Upper lobe of left lung (tissue), 6 donors: Measurements from ENCODE around the gene ANO2. TPM values are rescaled to one million over a fixed set of nuclear protein-coding genes. Genes with fewer than 3 reads are reported as not detected.
"Not testable (repeated sequence)": the region's sequence is repeated elsewhere in the genome, so short reads cannot be mapped to it uniquely, and the experiment has no call there.

Experiments used
- ATAC-seq, 2 donors: fragments of 200-7000 bp; cut with Tn5 transposase; one replicate each; pipeline ENCODE4 v1.9.1; 2022; ENCODE audit warnings: mild to moderate bottlenecking in 2 of 2, moderate library complexity in 2 of 2; ENCODE audit not compliant: low FRiP score in 2 of 2
- DNase-seq, 2 donors: peaks; one replicate each; pipeline ENCODE4 v3.0.0-alpha.2; 2019 to 2020
- H3K27ac ChIP-seq, 4 donors: fragments of 200-600 bp; sonication (generic); one replicate each; pipeline ENCODE4 v1.5.1; 2016 to 2019
- H3K27me3 ChIP-seq, 4 donors: fragments of 200-600 bp; sonication (generic); one replicate each; pipeline ENCODE4 v1.5.1; 2017 to 2019
- H3K36me3 ChIP-seq, 4 donors: fragments of 200-600 bp; sonication (generic); one replicate each; pipeline ENCODE4 v1.5.1; 2016 to 2019
- H3K4me1 ChIP-seq, 4 donors: fragments of 200-600 bp; sonication (generic); one replicate each; pipeline ENCODE4 v1.5.1; 2018 to 2019
- H3K4me3 ChIP-seq, 4 donors: fragments of 200-600 bp; sonication (generic); one replicate each; pipeline ENCODE4 v1.5.1; 2017 to 2019; ENCODE audit warnings: mild to moderate bottlenecking in 2 of 4, moderate library complexity in 1 of 4
- H3K9me3 ChIP-seq, 4 donors: fragments of 200-600 bp; sonication (generic); one replicate each; pipeline ENCODE4 v1.5.1; 2018 to 2019
- CTCF ChIP-seq, 6 experiments: fragments of 450-650 bp in 4 of 6; fragments of 200-600 bp in 2 of 6; sonication (generic) in 2 of 6; IDR thresholded peaks; one replicate each; pipeline ENCODE4 v1.5.1; 2016 to 2019; ENCODE audit warnings: antibody characterized with exemption in 6 of 6
- EP300 ChIP-seq, 4 donors: sonication (generic); formaldehyde crosslinking; IDR thresholded peaks; one replicate each; pipeline ENCODE4 v1.5.1; 2017; ENCODE audit warnings: antibody characterized with exemption in 4 of 4, control low read depth in 2 of 4
- POLR2A ChIP-seq, 4 donors: fragments of 450-650 bp; IDR thresholded peaks; one replicate each; pipeline ENCODE4 v1.5.1; 2016 to 2017; ENCODE audit warnings: antibody characterized with exemption in 4 of 4, mild to moderate bottlenecking in 2 of 4
- POLR2AphosphoS5 ChIP-seq, 2 donors: sonication (generic); formaldehyde crosslinking; IDR thresholded peaks; one replicate each; pipeline ENCODE4 v1.5.1; 2017; ENCODE audit warnings: antibody characterized with exemption in 2 of 2
- WGBS, 2 donors: methylation state at CpG; one replicate each; pipeline ENCODE4 v1.1.5; 2017 to 2018; 5-methylcytosine and 5-hydroxymethylcytosine counted together
- total RNA-seq, 6 donors: library from RNA; depleted of rRNA in 4 of 6; stranded (reverse); fragments of >200 nt in 4 of 6; gene quantifications; one replicate each; pipeline versions ENCODE4 v1.1.0 to v1.2.1, GENCODE V29; 2016 to 2021
- donor health status: DM: no; HTN: no; CAD: no; lungs with moderate emphysema.
- donor health status: DM: no; HTN: yes; CAD: no; lungs with severe emphysema.

Gene ANO2
- total RNA-seq, 6 donors from 2014 or later, result 4.4 to 78.6 (median 17.5) TPM

GRCh38 chr12:5685935-5686334 lies 259.1 kb downstream of the ANO2 start:
- H3K36me3 ChIP-seq, result no peaks in the 10 kb centered on the region
- no peak overlapping the region for H3K4me3 ChIP-seq
- ATAC-seq (no peak), DNase-seq (no peak)
- H3K27me3 ChIP-seq, result no peaks in the 10 kb centered on the region
- H3K9me3 ChIP-seq, result no peaks in the 10 kb centered on the region
- TF ChIP-seq POLR2AphosphoS5 (IDR thresholded peaks at IDR 0.05), result no peak
- TF ChIP-seq POLR2A (IDR thresholded peaks at IDR 0.05), result no peak
- no peak for TF ChIP-seq EP300 (IDR thresholded peaks at IDR 0.05)
- no peak for TF ChIP-seq CTCF (IDR thresholded peaks at IDR 0.05)
- WGBS, 2 donors, result 38 to 44% methylated on average over 3 of the region's 3 CpGs
- no peak overlapping the region for H3K27ac ChIP-seq
- H3K4me1 ChIP-seq, result no peaks in the 10 kb centered on the region

DNA sequence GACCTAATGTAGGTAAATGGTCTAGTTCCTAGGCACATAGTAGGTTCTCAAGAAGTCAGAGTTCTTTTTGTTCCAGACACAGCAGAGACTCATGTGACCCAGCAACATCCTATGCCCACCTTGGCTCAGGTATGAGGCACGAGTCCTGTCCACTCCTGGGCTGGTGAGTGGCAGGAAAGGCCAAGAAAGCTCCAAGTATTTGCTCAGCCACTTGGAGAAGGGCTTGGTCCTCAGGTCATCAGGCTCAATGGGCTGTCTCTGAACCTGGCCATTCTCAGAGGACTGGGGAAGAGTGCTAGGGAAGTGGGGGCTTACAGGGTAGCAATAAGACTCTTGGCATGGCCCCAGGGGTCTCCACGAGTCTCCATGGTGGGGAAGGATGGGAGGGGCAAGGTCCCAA lies 260.1 kb downstream of the ANO2 start:
- DNase-seq (peak in 1 of 2 donors; percentile 56), ATAC-seq (peak in 1 of 2 donors; percentile 29)
- 55 to 68% methylated on average over 2 of the region's 2 CpGs for WGBS, 2 donors
- Histone ChIP-seq H3K27me3 (no peaks in the 10 kb centered on the region), H3K4me1 (no peaks in the 10 kb centered on the region), H3K36me3 (no peaks in the 10 kb centered on the region), H3K9me3 (no peaks in the 10 kb centered on the region), H3K4me3 (no peak overlapping the region), H3K27ac (no peak overlapping the region)
- TF ChIP-seq POLR2A (IDR thresholded peaks at IDR 0.05) (no peak), POLR2AphosphoS5 (IDR thresholded peaks at IDR 0.05) (no peak), EP300 (IDR thresholded peaks at IDR 0.05) (no peak), CTCF (IDR thresholded peaks at IDR 0.05) (no peak)

DNA sequence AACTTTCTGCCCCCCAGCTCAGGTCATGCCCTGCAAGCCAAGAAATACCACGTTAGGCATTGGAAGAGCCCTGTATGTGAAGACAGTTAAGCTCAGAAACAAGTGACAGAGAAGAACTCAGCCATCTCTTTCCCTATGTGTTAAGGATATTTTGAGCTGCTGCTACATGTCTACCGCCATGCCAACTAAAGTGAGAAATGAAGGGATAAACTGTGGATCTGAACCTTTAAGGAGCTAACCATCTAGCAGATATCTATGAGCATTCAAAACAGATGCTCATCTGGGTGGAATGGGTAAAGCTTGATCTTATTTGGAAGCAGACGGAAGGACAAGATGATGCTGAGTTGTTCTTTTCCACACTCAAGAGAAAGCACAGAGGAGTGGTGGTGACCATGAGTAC lies 262.5 kb downstream of the ANO2 start:
- Histone ChIP-seq H3K27me3 (no peaks in the 10 kb centered on the region), H3K27ac (no peak overlapping the region), H3K9me3 (no peaks in the 10 kb centered on the region), H3K4me1 (no peaks in the 10 kb centered on the region), H3K4me3 (no peak overlapping the region), H3K36me3 (no peaks in the 10 kb centered on the region)
- ATAC-seq (no peak), DNase-seq (no peak)
- TF ChIP-seq POLR2A (IDR thresholded peaks at IDR 0.05) (no peak), CTCF (IDR thresholded peaks at IDR 0.05) (no peak), EP300 (IDR thresholded peaks at IDR 0.05) (no peak), POLR2AphosphoS5 (IDR thresholded peaks at IDR 0.05) (no peak)
- WGBS, 2 donors, result 84 to 89% methylated on average over 3 of the region's 3 CpGs

GRCh38 chr12:5678176-5678575 lies 266.9 kb downstream of the ANO2 start:
- H3K36me3 ChIP-seq, result no peaks in the 10 kb centered on the region
- no peaks in the 10 kb centered on the region for H3K9me3 ChIP-seq
- no peak overlapping the region for H3K27ac ChIP-seq
- H3K27me3 ChIP-seq, result no peaks in the 10 kb centered on the region
- no peak for DNase-seq
- TF ChIP-seq POLR2A (IDR thresholded peaks at IDR 0.05), result no peak
- no peak for TF ChIP-seq EP300 (IDR thresholded peaks at IDR 0.05)
- no peak for TF ChIP-seq CTCF (IDR thresholded peaks at IDR 0.05)
- TF ChIP-seq POLR2AphosphoS5 (IDR thresholded peaks at IDR 0.05), result no peak
- 71 to 75% methylated on average over 1 to 5 of the region's 5 CpGs for WGBS, 2 donors
- ATAC-seq, result no peak
- H3K4me3 ChIP-seq, result no peak overlapping the region
- H3K4me1 ChIP-seq, result no peaks in the 10 kb centered on the region

GRCh38 chr12:5669624-5670023 lies 275.4 kb downstream of the ANO2 start:
- ATAC-seq, H3K27me3 ChIP-seq: not testable (repeated sequence)
- 83 to 100% methylated on average over 1 of the region's 1 CpG for WGBS, 2 donors

More at GRCh38 chr12:5669624-5670023, 275.4 kb downstream of the ANO2 start:
- H3K4me3 ChIP-seq, H3K36me3 ChIP-seq, DNase-seq, H3K4me1 ChIP-seq, H3K27ac ChIP-seq, H3K9me3 ChIP-seq: not testable (repeated sequence)
